HG03558 (cell line): ENCODE results near the gene ADCK2.
"Not testable (repeated sequence)": the region's sequence is repeated elsewhere in the genome, so short reads cannot be mapped to it uniquely, and the experiment has no call there.

ENCODE experiments used
- ATAC-seq: cut with Tn5 transposase; IDR thresholded peaks from one replicate; pipeline ENCODE4 v1.9.1; 2021; ENCODE audit warnings: moderate number of reproducible peaks; ENCODE audit not compliant: unreplicated experiment; ENCODE audit errors: extremely low read depth

The ADCK2 gene

DNA sequence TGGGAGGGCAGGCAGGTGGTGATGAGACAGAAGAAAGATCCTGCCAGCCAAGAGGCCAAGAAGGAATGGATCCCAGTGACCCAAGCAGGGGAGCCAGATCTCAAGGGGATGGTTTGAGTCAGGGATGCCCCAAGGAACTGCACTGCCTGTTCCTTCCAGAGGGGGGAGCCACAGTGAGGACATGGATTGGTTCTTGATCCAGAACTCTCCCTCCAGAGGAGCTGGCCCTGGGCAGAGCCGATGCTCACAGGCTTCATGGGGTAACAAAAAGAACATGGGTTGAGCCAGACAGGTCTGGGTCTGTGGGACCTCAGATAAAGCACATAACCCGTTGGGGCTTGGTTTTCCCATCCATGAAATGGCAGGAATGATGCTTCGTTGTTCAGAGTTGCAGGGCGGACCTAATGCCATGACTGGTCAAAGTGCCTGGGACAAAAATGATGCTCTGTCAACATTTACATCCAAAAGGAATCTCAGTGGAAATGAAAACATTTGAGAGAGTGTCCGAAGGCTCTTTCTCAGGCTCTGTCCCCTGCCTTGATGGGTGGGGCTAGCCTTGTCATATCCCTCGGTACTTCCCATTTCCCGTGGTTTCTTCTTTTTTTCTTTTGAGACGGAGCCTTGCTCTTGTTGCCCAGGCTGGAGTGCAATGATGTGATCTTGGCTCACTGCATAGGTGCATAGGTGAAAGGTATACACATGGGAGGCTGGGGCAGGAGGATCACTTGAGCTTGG is 27.4 kb upstream of the ADCK2 start:
- no peak for ATAC-seq

DNA sequence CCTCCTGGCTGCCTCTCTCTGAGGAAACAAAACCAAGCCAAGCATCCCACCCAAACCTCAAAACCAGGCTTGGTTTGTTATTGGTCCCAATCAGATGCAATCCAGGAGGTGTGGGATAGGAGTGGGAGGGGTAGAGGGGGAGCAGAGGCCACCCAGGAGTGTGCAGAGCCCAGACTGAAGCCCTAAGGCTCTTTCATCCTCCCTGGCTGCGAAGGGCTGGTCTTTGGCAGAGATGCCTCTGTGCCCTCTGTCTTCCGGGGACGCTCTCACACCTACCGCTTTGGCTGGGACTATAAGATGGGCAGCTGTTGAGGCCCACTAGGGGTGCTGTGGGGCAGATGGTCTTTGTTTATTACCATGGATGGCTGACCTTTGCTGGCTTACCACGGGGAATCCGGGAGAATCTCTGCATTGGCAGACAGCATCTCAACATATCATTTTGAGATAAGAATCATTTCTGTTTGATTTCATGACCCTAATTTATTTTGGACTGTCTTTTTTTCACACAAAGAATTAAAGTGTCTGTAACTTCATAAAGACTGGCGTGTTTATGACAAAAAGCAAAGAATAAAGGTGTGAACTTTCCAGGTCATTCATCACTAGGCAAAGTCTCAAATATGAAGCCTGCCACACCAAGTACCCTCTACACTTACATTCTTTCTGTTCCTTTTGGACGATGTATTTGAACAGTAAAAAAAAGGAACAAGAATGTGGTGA is 25.7 kb upstream of the ADCK2 start:
- ATAC-seq, result no peak

DNA sequence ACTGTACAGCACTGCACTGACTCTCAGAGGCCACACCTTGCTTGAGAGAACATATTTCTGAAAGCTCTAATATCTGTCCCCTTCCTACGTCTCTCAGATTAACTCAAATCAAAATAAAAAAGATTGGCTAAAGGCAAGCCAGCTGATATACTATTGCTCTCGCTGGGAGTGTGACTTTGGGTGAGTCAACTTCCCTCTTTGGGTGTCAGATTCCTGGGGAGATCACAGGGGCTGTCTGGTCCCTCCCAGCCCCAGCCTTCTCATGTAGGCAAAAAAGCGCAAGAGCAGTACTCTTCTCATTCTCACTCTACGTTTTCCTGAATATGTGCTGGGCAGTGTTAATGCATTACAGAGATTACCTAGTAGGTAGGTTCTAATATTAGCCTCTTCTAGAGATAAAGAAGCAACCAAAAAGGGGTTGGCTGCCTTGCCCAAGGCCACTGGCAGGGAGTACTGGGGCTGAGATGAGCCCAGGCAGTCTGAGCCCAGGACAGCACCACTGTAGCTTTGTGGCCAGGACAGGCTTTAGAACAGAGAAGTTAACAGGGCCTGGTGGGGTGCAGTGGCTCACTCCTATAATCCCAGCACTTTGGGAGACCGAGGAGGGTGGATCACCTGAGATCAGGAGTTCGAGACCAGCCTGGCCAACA is 23.1 kb upstream of the ADCK2 start:
- ATAC-seq, result no peak

DNA sequence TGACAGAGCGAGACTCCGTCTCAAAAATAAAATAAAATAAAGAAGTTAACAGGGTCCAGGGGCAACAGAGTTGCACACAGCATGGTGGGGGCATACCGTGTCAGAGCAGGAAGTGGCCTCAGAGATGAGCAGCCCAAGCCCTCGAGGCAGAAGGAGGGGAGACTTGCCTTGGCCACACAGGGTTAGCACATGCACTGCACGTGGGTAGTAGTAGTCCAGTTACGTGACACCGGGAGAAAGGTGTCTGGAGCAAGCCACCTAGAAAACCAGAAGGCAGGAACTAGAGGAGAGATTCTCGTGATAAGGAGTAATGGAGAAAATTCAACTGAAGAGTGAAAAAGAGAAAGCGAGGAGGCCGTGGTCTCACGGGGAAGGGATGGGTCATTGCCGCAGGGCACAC is 22.4 kb upstream of the ADCK2 start:
- no peak for ATAC-seq

GRCh38 chr7:140653319-140654108 is 19.2 kb upstream of the ADCK2 start:
- ATAC-seq, result no peak

DNA sequence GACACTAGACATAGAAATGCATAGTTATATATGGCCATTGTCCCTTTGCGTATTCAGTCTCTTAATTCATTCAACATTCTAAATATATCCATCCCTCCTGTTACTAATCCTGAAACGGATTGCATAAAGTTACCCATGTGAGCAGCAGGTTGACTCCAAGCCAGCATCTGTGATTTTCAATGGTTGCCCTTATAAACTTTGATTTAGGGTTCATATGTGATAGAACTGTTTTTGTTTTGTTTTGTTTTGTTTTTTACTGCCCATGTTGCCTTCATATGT is 18.7 kb upstream of the ADCK2 start:
- no peak for ATAC-seq

GRCh38 chr7:140654661-140655060 is 18.1 kb upstream of the ADCK2 start:
- no peak for ATAC-seq

- no peak for ATAC-seq
Measured at GRCh38 chr7:140655511-140656408, 17.0 kb upstream of the ADCK2 start.

DNA sequence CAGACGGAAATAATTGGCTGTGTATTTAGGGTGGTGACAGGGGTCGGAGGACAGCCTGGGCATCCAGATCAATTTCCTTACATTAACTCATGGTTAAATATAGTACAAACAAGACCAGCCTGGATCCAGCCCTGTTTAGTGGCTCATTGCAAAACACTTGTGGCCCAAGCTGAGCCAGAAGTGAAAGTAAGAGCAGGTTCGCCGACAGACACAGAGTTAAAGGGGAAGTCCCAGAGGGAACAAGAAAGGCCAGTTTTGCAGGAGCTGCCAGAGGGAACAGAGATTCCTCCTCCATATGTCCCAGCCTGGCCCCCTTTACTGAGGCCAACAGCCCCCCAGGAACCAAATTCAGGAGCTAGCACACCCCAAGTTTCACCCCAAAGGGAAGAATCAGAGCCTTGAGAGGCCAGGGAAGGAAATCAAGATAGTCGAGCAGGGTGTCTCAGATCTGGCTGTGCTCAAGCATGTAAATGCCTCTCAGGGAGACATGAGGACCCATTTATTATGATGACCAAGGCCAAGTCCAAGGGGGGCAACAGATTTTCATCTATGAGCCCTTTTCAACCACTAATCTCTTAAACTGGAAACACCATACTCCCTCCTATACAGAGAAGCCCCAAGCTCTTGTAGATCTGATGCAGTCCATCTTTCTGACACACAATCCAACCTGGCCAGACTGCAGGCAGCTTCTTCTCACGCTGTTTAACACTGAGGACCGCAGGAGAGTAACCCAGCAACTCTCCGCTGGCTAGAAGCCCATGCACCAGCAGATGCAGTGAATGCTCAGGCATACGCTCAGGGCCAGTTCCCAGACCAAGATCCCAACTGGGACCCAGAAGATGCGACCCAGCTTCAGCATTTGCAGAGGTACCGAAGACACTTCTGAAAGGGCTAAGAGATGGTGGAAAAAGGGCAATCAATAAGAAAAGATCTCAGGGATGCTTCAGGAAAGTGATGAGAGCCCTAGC is 15.9 kb upstream of the ADCK2 start:
- peak; percentile 66 for ATAC-seq

GRCh38 chr7:140657891-140658290 is 14.9 kb upstream of the ADCK2 start:
- no peak for ATAC-seq

DNA sequence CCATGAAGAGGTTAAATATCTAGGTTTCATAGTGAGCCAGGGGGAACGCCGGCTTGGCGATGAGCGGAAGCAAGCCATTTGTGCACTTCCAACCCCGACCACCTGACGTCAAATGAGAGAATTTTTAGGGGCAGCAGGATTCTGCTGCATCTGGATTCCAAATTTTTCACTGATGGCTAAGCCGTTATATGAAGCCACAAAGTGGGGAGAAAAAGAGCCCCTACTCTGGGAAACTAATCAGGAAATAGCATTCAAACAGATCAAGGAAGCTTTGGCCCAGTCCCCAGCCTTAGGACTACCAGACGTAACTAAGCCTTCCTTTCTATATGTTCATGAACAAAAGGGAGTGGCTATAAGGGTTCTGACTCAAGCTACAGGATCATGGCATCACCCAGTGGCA is 12.9 kb upstream of the ADCK2 start:
- ATAC-seq, result no peak

DNA sequence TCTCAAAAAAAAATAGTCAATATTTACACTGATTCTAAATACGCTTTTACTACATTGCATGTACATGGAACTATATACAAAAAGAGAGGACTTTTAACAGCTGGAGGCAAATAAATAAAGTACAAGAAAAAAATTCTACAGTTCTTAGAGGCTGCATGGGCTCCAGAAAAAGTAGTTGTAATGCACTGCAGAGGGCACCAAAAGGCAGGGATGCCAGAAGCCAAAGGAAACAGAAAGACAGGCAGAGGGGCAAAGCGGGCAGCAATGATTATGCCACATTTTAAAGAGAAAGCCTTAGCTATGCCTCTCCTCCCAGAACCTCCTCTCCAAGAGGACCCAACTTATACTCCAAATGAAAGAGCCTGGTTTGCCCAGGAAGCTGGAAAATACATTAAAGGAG is 11.6 kb upstream of the ADCK2 start:
- ATAC-seq, result no peak

DNA sequence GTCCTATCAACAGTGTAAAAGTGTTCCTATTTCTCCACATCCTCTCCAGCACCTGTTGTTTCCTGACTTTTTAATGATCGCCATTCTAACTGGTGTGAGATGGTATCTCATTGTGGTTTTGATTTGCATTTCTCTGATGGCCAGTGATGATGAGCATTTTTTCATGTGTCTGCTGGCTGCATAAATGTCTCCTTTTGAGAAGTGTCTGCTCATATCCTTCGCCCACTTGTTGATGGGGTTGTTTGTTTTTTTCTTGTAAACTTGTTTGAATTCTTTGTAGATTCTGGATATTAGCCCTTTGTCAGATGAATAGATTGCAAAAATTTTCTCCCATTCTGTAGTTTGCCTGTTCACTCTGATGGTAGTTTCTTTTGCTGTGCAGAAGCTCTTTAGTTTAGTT is 9.8 kb upstream of the ADCK2 start:
- not testable (repeated sequence) for ATAC-seq

GRCh38 chr7:140667476-140667875 is 5.3 kb upstream of the ADCK2 start:
- ATAC-seq, result no peak

DNA sequence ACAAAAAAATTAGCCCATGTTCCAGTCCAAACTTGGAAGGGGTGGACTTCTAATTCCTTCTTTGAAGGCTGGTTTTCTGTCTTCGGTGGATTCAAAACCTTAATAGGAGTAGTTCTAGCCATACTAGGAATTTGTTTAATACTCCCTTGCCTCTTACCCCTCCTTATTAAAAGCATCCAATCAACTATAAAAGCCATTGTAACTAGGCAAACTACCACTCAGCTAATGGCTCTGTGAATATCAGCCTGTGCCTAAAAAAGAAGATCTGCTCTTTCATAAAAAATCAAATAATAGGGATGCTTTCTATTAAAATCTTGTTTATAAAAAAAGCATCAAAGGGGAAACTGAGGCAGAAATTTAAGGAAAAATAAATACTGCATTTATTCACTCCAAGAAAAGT is 4.1 kb upstream of the ADCK2 start:
- ATAC-seq, result no peak

DNA sequence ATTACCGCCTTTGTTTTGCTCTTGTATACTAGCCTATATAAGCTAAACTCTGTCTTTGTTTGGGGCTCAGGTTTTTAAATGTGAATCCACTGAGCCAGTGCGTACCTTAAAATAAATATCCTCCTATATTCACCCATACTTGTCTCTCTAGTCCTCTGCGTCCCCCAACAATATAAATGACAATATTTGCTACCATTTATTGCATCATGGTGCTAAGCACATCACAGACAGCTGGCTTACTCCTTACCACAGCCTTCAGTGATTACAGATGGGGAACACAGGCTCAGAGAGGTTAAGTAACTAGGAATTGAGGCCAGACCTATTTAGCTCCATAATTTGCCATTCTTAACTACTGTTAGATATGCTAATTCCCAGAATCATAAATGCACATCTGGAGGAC is 3.4 kb upstream of the ADCK2 start:
- no peak for ATAC-seq

GRCh38 chr7:140669862-140670261 is 2.9 kb upstream of the ADCK2 start:
- ATAC-seq, result not testable (repeated sequence)

DNA sequence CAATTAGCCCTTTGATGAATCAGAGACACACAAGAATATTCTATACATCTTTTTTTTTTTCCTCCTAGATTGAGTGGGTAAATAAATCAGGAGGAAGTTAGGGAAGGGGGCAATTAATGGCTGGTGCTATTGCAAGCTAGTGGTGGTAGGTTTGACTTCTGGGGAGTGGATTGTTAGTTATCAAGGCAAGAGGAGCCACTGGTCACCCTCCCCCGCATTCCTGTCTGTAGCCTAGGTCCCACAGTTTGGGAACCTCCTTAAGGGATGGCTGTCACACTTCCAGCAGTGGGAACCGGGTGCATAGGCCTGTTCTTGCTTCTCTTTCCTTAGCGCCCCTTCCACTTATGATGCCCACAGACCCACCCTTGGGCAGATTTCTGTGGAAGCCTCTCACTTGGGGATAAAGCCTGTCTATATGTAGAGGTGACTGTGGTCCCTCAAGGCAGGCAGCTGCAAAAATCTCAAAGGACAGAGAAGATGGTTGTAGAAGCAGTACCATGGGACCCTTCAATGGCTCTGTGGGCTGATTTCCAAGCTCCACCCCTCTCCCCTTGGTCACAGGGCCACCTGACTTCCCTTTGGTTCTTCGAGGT is 2.3 kb upstream of the ADCK2 start:
- no peak for ATAC-seq
